ENCODE measurements around the gene C14orf180.

- TF ChIP-seq, protein P1, sequence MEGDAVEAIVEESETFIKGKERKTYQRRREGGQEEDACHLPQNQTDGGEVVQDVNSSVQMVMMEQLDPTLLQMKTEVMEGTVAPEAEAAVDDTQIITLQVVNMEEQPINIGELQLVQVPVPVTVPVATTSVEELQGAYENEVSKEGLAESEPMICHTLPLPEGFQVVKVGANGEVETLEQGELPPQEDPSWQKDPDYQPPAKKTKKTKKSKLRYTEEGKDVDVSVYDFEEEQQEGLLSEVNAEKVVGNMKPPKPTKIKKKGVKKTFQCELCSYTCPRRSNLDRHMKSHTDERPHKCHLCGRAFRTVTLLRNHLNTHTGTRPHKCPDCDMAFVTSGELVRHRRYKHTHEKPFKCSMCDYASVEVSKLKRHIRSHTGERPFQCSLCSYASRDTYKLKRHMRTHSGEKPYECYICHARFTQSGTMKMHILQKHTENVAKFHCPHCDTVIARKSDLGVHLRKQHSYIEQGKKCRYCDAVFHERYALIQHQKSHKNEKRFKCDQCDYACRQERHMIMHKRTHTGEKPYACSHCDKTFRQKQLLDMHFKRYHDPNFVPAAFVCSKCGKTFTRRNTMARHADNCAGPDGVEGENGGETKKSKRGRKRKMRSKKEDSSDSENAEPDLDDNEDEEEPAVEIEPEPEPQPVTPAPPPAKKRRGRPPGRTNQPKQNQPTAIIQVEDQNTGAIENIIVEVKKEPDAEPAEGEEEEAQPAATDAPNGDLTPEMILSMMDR (optimal IDR thresholded peaks at IDR 0.05 in 1 of 3, IDR thresholded peaks at IDR 0.05 in 1 of 3, conservative IDR thresholded peaks at IDR 0.05 in 1 of 3; ENCODE audit: extremely low read depth in 1 of 3, insufficient read depth in 2 of 3, low read length in 3 of 3): no peak
- TF ChIP-seq EZH2 (IDR thresholded peaks at IDR 0.05; ENCODE audit: low read length): no peak
Measured at GRCh38 chr14:104596451-104596918, 16.9 kb downstream of the C14orf180 start.
